GM12878 (cell line): Measurements from ENCODE around the gene AADAT. TPM values are rescaled to one million over a fixed set of nuclear protein-coding genes. Genes with fewer than 3 reads are reported as not detected.

ENCODE experiments used
- ATAC-seq: fragments of 200-7000 bp; cut with Tn5 transposase; 3 replicates; pipeline ENCODE4 v1.9.1; 2020; ENCODE audit warnings: mild to moderate bottlenecking, moderate library complexity
- BruUV-seq: library from RNA; stranded (reverse); fragments of 400-500 nt; replicated peaks from 2 replicates; lab custom pipeline; 2021; lab: Mats Ljungman, UMichigan
- CTCF ChIA-PET: fragments of 300-600 bp; sonication (Branson Sonifier 250); formaldehyde crosslinking; extraction: SDS; loops from one replicate; lab custom pipeline; 2021; ENCODE audit warnings: inconsistent platforms; lab: Yijun Ruan, JAX
- POLR2A ChIA-PET: fragments of 350-600 bp; formaldehyde crosslinking; extraction: SDS; loops from one replicate; lab custom pipeline; 2021; ENCODE audit warnings: inconsistent platforms; lab: Charles Lee
- RAD21 ChIA-PET: fragments of 300-600 bp; sonication (Branson Sonifier 250); formaldehyde crosslinking; loops from one replicate; lab custom pipeline; 2023; ENCODE audit warnings: antibody characterized with exemption; ENCODE audit not compliant: unreplicated experiment; lab: Charles Lee
- SMC1A ChIA-PET: fragments of 300-600 bp; sonication (Branson Sonifier 250); formaldehyde crosslinking; loops from one replicate; lab custom pipeline; 2023; ENCODE audit not compliant: unreplicated experiment, uncharacterized antibody; lab: Charles Lee
- DNase-seq: peaks from one replicate; pipeline ENCODE4 v3.0.0-alpha.2; 2011; ENCODE audit warnings: low read depth, low spot score
- FAIRE-seq: peaks from 3 replicates; lab custom pipeline; 2011; peaks lifted over from hg19 to GRCh38; lab: Jason Lieb, UNC
- H2AFZ ChIP-seq: 2 replicates; pipeline ENCODE4 v1.6.0; 2011; ENCODE audit warnings: low read depth, low read length, control low read depth; ENCODE audit not compliant: control insufficient read depth
- H3K27ac ChIP-seq: 2 replicates; pipeline ENCODE4 v1.5.1; 2011; ENCODE audit warnings: control low read depth; ENCODE audit not compliant: control insufficient read depth, insufficient read depth
- H3K27me3 ChIP-seq, 2 experiments: replicated peaks in 1 of 2; 2 replicates each; pipeline versions ENCODE4 v1.6.0 to v1.6.1; 2011; ENCODE audit warnings: low read length in 1 of 2; ENCODE audit not compliant: control insufficient read depth in 2 of 2, insufficient read depth in 2 of 2
- H3K36me3 ChIP-seq, 2 experiments: 2 replicates each; pipeline ENCODE4 v1.5.1; 2011; ENCODE audit warnings: low read length in 1 of 2; ENCODE audit not compliant: control insufficient read depth in 2 of 2, insufficient read depth in 2 of 2
- H3K4me1 ChIP-seq: 2 replicates; pipeline ENCODE4 v1.6.1; 2011; ENCODE audit warnings: mild to moderate bottlenecking, low read length, moderate library complexity, mixed read lengths; ENCODE audit not compliant: control insufficient read depth, insufficient read depth
- H3K4me2 ChIP-seq: 2 replicates; pipeline ENCODE4 v1.6.0; 2011; ENCODE audit warnings: control low read depth; ENCODE audit not compliant: control insufficient read depth, insufficient read depth
- H3K4me3 ChIP-seq: fragments of 200-600 bp; sonication (generic); 2 replicates; pipeline ENCODE4 v1.5.1; 2016
- H3K79me2 ChIP-seq: 2 replicates; pipeline ENCODE4 v1.6.0; 2011; ENCODE audit warnings: low read length; ENCODE audit not compliant: control insufficient read depth, insufficient read depth
- H3K9ac ChIP-seq: 2 replicates; pipeline ENCODE4 v1.8.0; 2011; ENCODE audit warnings: low read length, control low read depth, mixed read lengths; ENCODE audit not compliant: control insufficient read depth, insufficient read depth
- H3K9me3 ChIP-seq: replicated peaks from 3 replicates; pipeline ENCODE4 v1.5.1; 2011; ENCODE audit warnings: mild to moderate bottlenecking, low read length; ENCODE audit not compliant: control insufficient read depth, insufficient read depth
- H4K20me1 ChIP-seq: 2 replicates; pipeline ENCODE4 v1.6.0; 2011; ENCODE audit not compliant: control insufficient read depth, insufficient read depth
- CHD2 ChIP-seq: IDR thresholded peaks from 2 replicates; pipeline ENCODE4 v1.6.1; 2011; ENCODE audit warnings: low read depth, low read length, improper control_type of control experiment, borderline replicate concordance
- CREM ChIP-seq: IDR thresholded peaks from 2 replicates; pipeline ENCODE4 v1.6.1; 2014; ENCODE audit warnings: antibody characterized with exemption, low read depth
- DPF2 ChIP-seq: fragments of 450-650 bp; IDR thresholded peaks from 2 replicates; pipeline ENCODE4 v1.6.1; 2017; ENCODE audit warnings: mild to moderate bottlenecking
- E2F8 ChIP-seq: fragments of 450-650 bp; IDR thresholded peaks from 2 replicates; pipeline ENCODE4 v1.6.1; 2018; ENCODE audit warnings: mild to moderate bottlenecking, low read depth, moderate library complexity; ENCODE audit not compliant: partially characterized antibody
- FOS ChIP-seq: IDR thresholded peaks from 3 replicates; pipeline ENCODE4 v1.6.1; 2011; ENCODE audit warnings: borderline replicate concordance; ENCODE audit not compliant: insufficient read length; ENCODE audit errors: extremely low read depth
- HDAC2 ChIP-seq: fragments of 200-600 bp; sonication (generic); IDR thresholded peaks from 2 replicates; pipeline ENCODE4 v1.6.1; 2017
- HDGF ChIP-seq: fragments of 450-650 bp; IDR thresholded peaks from 2 replicates; pipeline ENCODE4 v1.6.1; 2016; ENCODE audit warnings: antibody characterized with exemption
- IKZF2 ChIP-seq, 2 experiments: fragments of 450-650 bp; IDR thresholded peaks; 2 replicates each; pipeline ENCODE4 v1.6.1; 2017; ENCODE audit warnings: mild to moderate bottlenecking in 2 of 2, moderate library complexity in 2 of 2
- MXI1 ChIP-seq: fragments of 150-350 bp; IDR thresholded peaks from 2 replicates; pipeline ENCODE4 v1.6.1; 2011; ENCODE audit warnings: low read depth, mild to moderate bottlenecking, inconsistent platforms, low read length, improper control_type of control experiment
- RB1 ChIP-seq: fragments of 450-650 bp; formaldehyde crosslinking; IDR thresholded peaks from 2 replicates; pipeline ENCODE4 v1.6.1; 2017; ENCODE audit warnings: mild to moderate bottlenecking, borderline replicate concordance
- SMAD1 ChIP-seq: fragments of 450-650 bp; IDR thresholded peaks from 2 replicates; pipeline ENCODE4 v1.6.1; 2018; ENCODE audit warnings: mild to moderate bottlenecking, low read depth; ENCODE audit not compliant: partially characterized antibody
- STAT1 ChIP-seq: fragments of 450-650 bp; conservative IDR thresholded peaks from 2 replicates; pipeline ENCODE4 v1.6.1; 2014; ENCODE audit warnings: antibody characterized with exemption, mild to moderate bottlenecking
- SUPT20H ChIP-seq: IDR thresholded peaks from 2 replicates; pipeline ENCODE4 v1.6.1; 2011; ENCODE audit warnings: low read depth, mild to moderate bottlenecking, low read length, moderate library complexity, borderline replicate concordance; ENCODE audit not compliant: control insufficient read depth
- SUZ12 ChIP-seq: fragments of 200-600 bp; sonication (generic); IDR thresholded peaks from one replicate; pipeline ENCODE4 v1.6.1; 2018; ENCODE audit warnings: antibody characterized with exemption, mild to moderate bottlenecking; ENCODE audit not compliant: unreplicated experiment
- ZBED1 ChIP-seq: IDR thresholded peaks from 2 replicates; pipeline ENCODE4 v1.6.1; 2016; ENCODE audit warnings: borderline replicate concordance
- ZNF274 ChIP-seq: IDR thresholded peaks from one replicate; pipeline ENCODE4 v1.8.0; 2011; ENCODE audit not compliant: insufficient read length, insufficient read depth
- WGBS: methylation state at CpG from one replicate; pipeline ENCODE4 v1.1.6; 2016; ENCODE audit warnings: low lambda C conversion rate; ENCODE audit not compliant: insufficient replicate concordance, insufficient coverage; ENCODE audit errors: missing lambda C conversion rate; 5-methylcytosine and 5-hydroxymethylcytosine counted together
- in situ Hi-C: fragments of 300-500 bp; cut with MboI; formaldehyde crosslinking; loops from 9 replicates; pipeline ENCODE4 v1.14.3; 2018; ENCODE audit warnings: mixed read lengths
- intact Hi-C: fragments of 100-400 bp; cut with micrococcal nuclease; formaldehyde crosslinking; loops from one replicate; pipeline ENCODE4 v1.14.2; 2022; ENCODE audit not compliant: unreplicated experiment
- polyA plus RNA-seq, 11 experiments: library from polyadenylated mRNA; depleted of rRNA in 4 of 11; unstranded in 6 of 11; stranded (reverse) in 5 of 11; fragments of >200 nt; fragmentation: Nextera tagmentation in 4 of 11; fragmentation: Illumina TruSeq in 1 of 11; extraction: Ambion mirVana in 4 of 11; extraction: Trizol in 1 of 11; gene quantifications; 1 replicate in 1 of 11; 2 replicates in 10 of 11; pipeline versions ENCODE4 v1.2.1 to v1.2.3, GENCODE V29; 2011 to 2016; ENCODE audit warnings: inconsistent platforms in 2 of 11, missing spikeins in 2 of 11, low read depth in 1 of 11
- total RNA-seq, 4 experiments: library from RNA; depleted of rRNA in 3 of 4; stranded (reverse); fragments of >200 nt in 3 of 4; fragmentation: Illumina TruSeq in 1 of 4; extraction: Trizol in 1 of 4; gene quantifications; 2 replicates each; pipeline versions ENCODE4 v1.2.1 to v1.2.3, GENCODE V29; 2013 to 2021
- TF ChIP-seq, protein P1 (sequence below): fragments of 150-350 bp; IDR thresholded peaks from 2 replicates; pipeline ENCODE4 v1.6.1; 2014; ENCODE audit warnings: mild to moderate bottlenecking, low read depth, low read length
- TF ChIP-seq, protein P2 (sequence below): IDR thresholded peaks from 2 replicates; pipeline ENCODE4 v1.6.1; 2011; ENCODE audit warnings: mild to moderate bottlenecking, low read depth, low read length, moderate library complexity; ENCODE audit not compliant: insufficient replicate concordance

The AADAT gene
- total and polyA plus RNA-seq, 10 of the 15 experiments (the other 5 are each of a cell fraction or from before 2014, with no cell fraction given): not detected

- POLR2A ChIA-PET: no interaction called here
- SMC1A ChIA-PET: no interaction called here
- intact Hi-C loops: no loop called here
Observed at GRCh38 chr4:170035845-170036244, 53.9 kb downstream of the AADAT start.

More at GRCh38 chr4:170035845-170036244, 53.9 kb downstream of the AADAT start:
- Histone ChIP-seq H3K27me3 (no peaks in the 10 kb centered on the region), H4K20me1 (no peaks in the 10 kb centered on the region), H3K27ac (no peak overlapping the region), H3K36me3 (no peaks in the 10 kb centered on the region), H3K4me3 (no peak overlapping the region), H2AFZ (no peak overlapping the region), H3K4me2 (no peak overlapping the region), H3K9ac (no peak overlapping the region), H3K4me1 (no peaks in the 10 kb centered on the region), H3K9me3 (no peaks in the 10 kb centered on the region), H3K79me2 (no peaks in the 10 kb centered on the region)
- 22% methylated on average over 3 of the region's 3 CpGs for WGBS
- in situ Hi-C loops: no loop called here
- DNase-seq: no peak
- BruUV-seq: no TSS peak
- ChIA-PET CTCF (no interaction called here), RAD21 (no interaction called here)
- ATAC-seq: no peak
- TF ChIP-seq DPF2 (no peak), HDGF (no peak), CREM (no peak), ZBED1 (no peak), RB1 (no peak), HDAC2 (no peak), STAT1 (no peak), CHD2 (no peak), SUZ12 (no peak), E2F8 (no peak), MXI1 (no peak), IKZF2 (IDR thresholded peaks at IDR 0.05) (no peak), FOS (no peak), ZNF274 (no peak), SUPT20H (no peak), SMAD1 (no peak)
- TF ChIP-seq, protein P1, sequence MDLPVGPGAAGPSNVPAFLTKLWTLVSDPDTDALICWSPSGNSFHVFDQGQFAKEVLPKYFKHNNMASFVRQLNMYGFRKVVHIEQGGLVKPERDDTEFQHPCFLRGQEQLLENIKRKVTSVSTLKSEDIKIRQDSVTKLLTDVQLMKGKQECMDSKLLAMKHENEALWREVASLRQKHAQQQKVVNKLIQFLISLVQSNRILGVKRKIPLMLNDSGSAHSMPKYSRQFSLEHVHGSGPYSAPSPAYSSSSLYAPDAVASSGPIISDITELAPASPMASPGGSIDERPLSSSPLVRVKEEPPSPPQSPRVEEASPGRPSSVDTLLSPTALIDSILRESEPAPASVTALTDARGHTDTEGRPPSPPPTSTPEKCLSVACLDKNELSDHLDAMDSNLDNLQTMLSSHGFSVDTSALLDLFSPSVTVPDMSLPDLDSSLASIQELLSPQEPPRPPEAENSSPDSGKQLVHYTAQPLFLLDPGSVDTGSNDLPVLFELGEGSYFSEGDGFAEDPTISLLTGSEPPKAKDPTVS: no peak
- TF ChIP-seq, protein P2, sequence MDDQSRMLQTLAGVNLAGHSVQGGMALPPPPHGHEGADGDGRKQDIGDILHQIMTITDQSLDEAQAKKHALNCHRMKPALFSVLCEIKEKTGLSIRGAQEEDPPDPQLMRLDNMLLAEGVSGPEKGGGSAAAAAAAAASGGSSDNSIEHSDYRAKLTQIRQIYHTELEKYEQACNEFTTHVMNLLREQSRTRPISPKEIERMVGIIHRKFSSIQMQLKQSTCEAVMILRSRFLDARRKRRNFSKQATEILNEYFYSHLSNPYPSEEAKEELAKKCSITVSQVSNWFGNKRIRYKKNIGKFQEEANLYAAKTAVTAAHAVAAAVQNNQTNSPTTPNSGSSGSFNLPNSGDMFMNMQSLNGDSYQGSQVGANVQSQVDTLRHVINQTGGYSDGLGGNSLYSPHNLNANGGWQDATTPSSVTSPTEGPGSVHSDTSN: no peak
- no peak for FAIRE-seq
